IPS-15b (cell line): ENCODE data around the gene NIPBL.
"Not testable (repeated sequence)": the region's sequence is repeated elsewhere in the genome, so short reads cannot be mapped to it uniquely, and the experiment has no call there.

Experiments
- H3K27me3 ChIP-seq: one replicate; pipeline ENCODE4 v1.6.1; 2013; ENCODE audit warnings: low read length; ENCODE audit not compliant: control insufficient read depth, insufficient read depth
- H3K36me3 ChIP-seq: one replicate; pipeline ENCODE4 v1.6.1; 2013; ENCODE audit warnings: low read length; ENCODE audit not compliant: control insufficient read depth, insufficient read depth
- H3K4me1 ChIP-seq: one replicate; pipeline ENCODE4 v1.6.1; 2013; ENCODE audit warnings: mild to moderate bottlenecking, low read length; ENCODE audit not compliant: control insufficient read depth, insufficient read depth
- H3K4me3 ChIP-seq: one replicate; pipeline ENCODE4 v1.5.1; 2013; ENCODE audit warnings: low read depth, low read length
- H3K9ac ChIP-seq: one replicate; pipeline ENCODE4 v1.6.1; 2013; ENCODE audit warnings: low read depth, mild to moderate bottlenecking, low read length
- H3K9me3 ChIP-seq: one replicate; pipeline ENCODE4 v1.6.1; 2013; ENCODE audit warnings: mild to moderate bottlenecking, low read length; ENCODE audit not compliant: control insufficient read depth, insufficient read depth

The NIPBL gene

DNA sequence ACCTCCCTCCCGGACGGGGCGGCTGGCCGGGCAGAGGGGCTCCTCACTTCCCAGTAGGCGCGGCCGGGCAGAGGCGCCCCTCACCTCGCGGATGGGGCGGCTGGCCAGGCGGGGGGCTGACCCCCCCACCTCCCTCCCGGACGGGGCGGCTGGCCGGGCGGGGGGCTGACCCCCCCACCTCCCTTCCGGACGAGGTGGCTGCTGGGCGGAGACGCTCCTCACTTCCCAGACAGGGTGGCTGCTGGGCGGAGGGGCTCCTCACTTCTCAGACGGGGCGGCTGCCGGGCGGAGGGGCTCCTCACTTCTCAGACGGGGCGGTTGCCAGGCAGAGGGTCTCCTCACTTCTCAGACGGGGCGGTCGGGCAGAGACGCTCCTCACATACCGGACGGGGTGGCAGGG lies 136.6 kb downstream of the NIPBL start:
- not testable (repeated sequence) for H3K9ac ChIP-seq, H3K9me3 ChIP-seq, H3K27me3 ChIP-seq, H3K4me1 ChIP-seq, H3K4me3 ChIP-seq, H3K36me3 ChIP-seq

DNA sequence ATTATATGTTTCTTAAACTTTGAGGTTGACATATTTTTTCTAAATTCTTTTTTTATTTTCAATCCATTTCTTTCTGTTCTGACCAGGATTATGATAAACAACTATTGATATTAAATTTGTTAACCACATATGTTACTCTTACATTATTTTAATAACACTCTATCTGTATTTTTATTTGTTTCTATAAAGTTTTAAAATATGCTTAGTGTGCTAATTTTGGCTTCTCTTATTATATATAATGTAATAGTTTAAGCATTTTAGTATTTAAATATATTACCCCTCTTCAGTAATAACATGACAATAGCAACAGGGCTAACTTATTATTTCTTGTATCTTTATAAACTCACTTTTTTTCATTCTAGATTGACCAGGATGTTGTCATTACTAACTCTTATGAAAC lies 137.8 kb downstream of the NIPBL start:
- no peak overlapping the region for H3K9ac ChIP-seq
- no peak overlapping the region for H3K4me3 ChIP-seq
- no peaks in the 10 kb centered on the region for H3K9me3 ChIP-seq
- peaks cover 3% of the 10 kb centered on the region for H3K36me3 ChIP-seq
- no peaks in the 10 kb centered on the region for H3K27me3 ChIP-seq
- no peaks in the 10 kb centered on the region for H3K4me1 ChIP-seq

DNA sequence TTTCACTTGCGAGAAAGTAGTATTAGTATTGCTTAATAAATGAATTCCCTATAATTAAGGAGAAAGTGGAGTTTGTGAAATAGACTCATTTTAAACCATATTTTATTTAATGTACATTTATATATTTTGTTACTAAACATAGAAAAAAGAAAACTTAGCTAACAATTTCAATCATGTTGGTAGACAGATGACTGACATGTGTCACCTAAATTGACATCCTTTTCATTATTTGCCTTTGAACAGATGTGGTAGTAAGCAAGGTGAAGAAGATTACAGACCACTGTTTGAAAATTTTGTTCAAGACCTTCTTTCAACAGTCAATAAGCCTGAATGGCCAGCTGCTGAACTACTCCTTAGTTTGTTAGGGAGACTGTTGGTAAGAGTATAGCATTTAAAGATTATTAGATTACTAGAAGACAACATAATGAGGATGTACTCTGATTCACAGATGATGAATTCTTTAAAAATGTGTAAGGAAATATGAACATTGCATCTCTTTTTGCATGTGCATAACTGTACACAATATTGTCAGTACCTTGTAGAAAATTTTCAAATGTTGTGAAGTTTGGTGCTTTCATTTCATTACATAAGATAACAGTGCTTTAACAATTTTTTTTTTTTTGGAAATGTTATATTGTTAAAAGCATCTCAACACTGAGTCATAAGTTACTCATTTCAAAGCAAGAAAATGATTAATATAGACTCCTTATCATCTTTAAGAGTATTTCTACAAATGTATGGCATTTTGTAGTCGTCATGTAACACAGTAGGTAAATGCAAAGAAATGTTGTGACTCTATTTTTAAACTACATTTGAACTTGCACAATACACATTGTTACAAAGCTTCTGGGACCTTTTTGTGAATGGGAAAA lies 139.5 kb downstream of the NIPBL start:
- Histone ChIP-seq H3K4me3 (no peak overlapping the region), H3K9me3 (no peaks in the 10 kb centered on the region), H3K4me1 (no peaks in the 10 kb centered on the region), H3K36me3 (peaks cover 3% of the 10 kb centered on the region), H3K27me3 (no peaks in the 10 kb centered on the region), H3K9ac (no peak overlapping the region)

DNA sequence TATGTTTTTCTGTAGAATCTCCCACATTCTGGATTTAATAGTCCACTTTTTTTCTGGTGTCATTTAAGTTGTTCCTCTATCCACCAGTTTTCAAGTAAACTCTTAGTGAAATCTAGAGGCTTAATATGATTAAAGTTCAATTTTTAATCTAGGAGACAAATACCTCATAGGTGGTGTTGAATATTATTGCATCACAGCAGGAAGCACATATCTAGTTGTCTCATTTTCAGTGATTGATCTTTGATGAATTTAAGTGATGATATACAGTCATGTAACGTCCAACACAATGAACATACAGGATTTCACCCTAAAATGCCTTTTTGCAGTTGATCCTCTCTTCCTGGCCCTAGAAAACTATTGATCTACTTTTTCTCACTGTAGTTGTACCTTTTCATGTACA lies 152.3 kb downstream of the NIPBL start:
- Histone ChIP-seq H3K27me3 (no peaks in the 10 kb centered on the region), H3K4me1 (no peaks in the 10 kb centered on the region), H3K9ac (no peak overlapping the region), H3K4me3 (no peak overlapping the region), H3K9me3 (no peaks in the 10 kb centered on the region), H3K36me3 (peaks cover 6% of the 10 kb centered on the region)

DNA sequence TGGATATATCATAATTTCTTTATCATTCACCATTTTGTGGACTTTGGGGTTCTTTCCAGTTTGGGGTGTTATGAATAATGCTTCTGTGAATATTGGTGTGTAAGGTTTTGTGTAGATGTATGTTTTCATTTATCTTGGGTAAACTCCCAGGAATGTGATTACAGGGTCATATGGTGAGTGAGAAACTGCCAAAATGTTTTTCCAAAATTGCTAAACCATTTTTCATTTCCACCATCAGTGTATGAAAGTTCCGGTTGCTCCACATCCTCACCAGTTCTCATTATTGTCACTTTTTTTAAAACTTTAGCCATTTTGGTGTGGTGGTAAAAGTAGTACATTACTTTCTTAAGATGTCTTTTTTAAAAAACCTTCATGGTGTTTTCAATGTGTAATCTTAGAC lies 152.9 kb downstream of the NIPBL start:
- Histone ChIP-seq H3K9me3 (no peaks in the 10 kb centered on the region), H3K4me1 (no peaks in the 10 kb centered on the region), H3K27me3 (no peaks in the 10 kb centered on the region), H3K4me3 (no peak overlapping the region), H3K36me3 (peaks cover 6% of the 10 kb centered on the region), H3K9ac (no peak overlapping the region)

DNA sequence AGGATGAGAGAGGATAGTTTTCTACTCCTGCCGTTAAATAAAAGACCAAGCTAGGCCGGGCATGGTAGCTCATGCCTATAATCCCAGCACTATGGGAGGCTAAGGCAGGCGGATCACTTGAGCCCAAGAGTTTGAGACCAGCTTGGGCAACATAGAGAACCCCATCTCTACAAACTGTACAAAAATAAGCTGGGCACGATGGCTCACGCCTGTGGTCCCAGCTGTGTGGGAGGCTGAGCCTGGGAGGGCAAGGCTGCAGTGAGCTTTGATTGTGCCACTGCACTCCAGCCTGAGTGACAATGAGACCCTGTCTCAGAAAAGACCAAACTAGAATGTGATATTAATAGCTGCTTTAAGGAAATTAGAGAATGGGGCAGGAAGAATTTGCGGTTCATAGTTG lies 158.4 kb downstream of the NIPBL start:
- Histone ChIP-seq H3K27me3 (no peaks in the 10 kb centered on the region), H3K36me3 (no peaks in the 10 kb centered on the region), H3K4me3 (no peak overlapping the region), H3K9me3 (no peaks in the 10 kb centered on the region), H3K4me1 (no peaks in the 10 kb centered on the region), H3K9ac (no peak overlapping the region)

DNA sequence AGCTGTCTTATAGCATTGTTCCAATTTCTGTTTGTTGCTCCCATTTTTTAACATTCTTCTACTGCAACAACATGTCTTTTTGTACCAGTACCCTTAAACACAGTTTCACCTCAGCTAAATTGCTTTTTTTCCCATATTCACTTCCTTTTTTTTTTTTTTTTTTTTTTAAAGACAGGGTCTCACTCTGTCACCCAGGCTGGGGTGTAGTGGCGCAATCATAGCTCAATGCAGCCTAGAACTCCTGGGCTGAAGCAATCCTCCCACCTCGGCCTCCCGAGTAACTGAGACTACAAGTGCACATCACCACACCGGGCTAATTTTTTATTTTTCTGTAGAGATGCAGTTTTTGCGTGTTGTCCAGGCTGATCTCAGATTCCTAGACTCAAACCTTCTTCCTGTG lies 161.3 kb downstream of the NIPBL start:
- H3K9me3 ChIP-seq: no peaks in the 10 kb centered on the region
- H3K4me1 ChIP-seq: no peaks in the 10 kb centered on the region
- no peak overlapping the region for H3K4me3 ChIP-seq
- H3K9ac ChIP-seq: no peak overlapping the region
- no peaks in the 10 kb centered on the region for H3K36me3 ChIP-seq
- no peaks in the 10 kb centered on the region for H3K27me3 ChIP-seq

DNA sequence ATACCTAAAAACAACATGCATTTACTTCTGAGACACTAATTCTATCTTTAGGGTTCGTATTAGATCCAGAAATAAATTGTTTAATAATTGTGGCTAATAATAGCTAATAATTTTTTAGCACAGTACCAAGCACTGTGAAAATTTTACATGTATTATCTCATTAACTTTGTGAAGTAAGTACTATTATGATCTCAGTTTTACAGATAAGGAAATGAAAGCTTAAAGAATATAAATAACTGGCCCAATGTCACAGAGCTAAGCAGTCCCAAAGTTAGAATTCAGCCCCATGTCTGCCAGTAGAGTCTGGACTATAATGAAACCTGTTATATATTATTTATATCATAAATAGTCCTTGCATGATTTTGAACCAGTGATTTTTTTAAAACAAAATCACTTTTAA lies 163.3 kb downstream of the NIPBL start:
- Histone ChIP-seq H3K27me3 (no peaks in the 10 kb centered on the region), H3K4me1 (no peaks in the 10 kb centered on the region), H3K9ac (no peak overlapping the region), H3K9me3 (no peaks in the 10 kb centered on the region), H3K4me3 (no peak overlapping the region), H3K36me3 (no peaks in the 10 kb centered on the region)

DNA sequence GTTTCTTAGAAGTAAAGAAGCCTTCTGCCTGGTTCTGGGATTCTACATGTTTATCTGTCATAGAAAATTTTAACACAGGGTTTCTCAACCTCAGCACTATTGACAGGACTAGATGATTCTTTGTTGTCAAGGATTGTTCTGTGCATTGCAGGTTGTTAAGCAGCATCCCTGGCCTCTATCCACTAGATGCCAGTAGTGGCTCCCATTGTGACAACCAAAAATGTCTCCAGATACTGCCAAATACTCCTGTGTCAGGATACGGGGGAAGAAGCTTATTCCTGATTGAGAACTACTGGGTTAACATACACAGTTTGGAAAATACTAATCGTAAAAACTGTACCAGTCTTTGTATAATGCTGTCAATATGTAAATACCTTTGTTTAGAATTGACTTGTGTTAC lies 167.1 kb downstream of the NIPBL start:
- Histone ChIP-seq H3K27me3 (no peaks in the 10 kb centered on the region), H3K9me3 (no peaks in the 10 kb centered on the region), H3K4me1 (no peaks in the 10 kb centered on the region), H3K36me3 (no peaks in the 10 kb centered on the region), H3K9ac (no peak overlapping the region), H3K4me3 (no peak overlapping the region)

DNA sequence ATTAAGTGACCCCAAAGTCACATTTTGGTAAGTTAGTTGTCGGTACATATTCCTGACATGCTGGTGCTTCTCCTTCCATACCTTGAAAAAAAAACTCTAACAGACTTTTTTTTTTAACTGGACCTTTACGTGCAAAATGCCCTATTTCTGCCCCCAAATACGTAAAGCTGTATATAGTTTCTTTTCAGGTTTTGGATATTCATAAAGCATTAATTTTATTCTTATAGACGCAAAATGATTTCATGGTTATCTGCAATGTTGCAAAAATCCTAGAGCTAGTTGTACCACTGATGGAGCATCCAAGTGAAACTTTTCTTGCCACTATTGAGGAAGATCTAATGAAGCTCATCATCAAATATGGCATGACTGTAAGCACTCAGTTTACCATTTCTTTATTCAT lies 167.6 kb downstream of the NIPBL start:
- H3K4me1 ChIP-seq: no peaks in the 10 kb centered on the region
- no peak overlapping the region for H3K4me3 ChIP-seq
- H3K27me3 ChIP-seq: no peaks in the 10 kb centered on the region
- H3K9me3 ChIP-seq: no peaks in the 10 kb centered on the region
- H3K9ac ChIP-seq: no peak overlapping the region
- H3K36me3 ChIP-seq: no peaks in the 10 kb centered on the region

DNA sequence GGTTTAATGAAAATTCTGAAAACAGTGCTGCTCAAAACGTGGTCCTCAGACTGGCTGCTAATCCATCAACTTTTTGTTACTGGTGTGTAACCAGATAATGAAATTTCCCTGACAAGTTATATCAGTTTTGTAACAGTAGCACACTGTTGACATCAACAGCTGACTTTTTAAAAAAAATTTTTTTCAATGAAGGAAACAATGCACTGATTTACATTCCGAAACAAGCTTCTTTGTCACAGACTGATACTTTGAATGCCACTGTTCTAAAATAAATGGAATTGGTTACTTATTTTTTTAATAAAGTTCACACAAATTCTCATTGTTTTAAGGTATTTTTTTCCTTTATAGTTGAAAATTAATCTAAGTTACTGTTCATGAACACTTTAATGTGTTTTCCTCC lies 169.1 kb downstream of the NIPBL start:
- no peak overlapping the region for H3K9ac ChIP-seq
- H3K36me3 ChIP-seq: no peaks in the 10 kb centered on the region
- H3K27me3 ChIP-seq: no peaks in the 10 kb centered on the region
- no peaks in the 10 kb centered on the region for H3K4me1 ChIP-seq
- H3K4me3 ChIP-seq: no peak overlapping the region
- H3K9me3 ChIP-seq: no peaks in the 10 kb centered on the region

DNA sequence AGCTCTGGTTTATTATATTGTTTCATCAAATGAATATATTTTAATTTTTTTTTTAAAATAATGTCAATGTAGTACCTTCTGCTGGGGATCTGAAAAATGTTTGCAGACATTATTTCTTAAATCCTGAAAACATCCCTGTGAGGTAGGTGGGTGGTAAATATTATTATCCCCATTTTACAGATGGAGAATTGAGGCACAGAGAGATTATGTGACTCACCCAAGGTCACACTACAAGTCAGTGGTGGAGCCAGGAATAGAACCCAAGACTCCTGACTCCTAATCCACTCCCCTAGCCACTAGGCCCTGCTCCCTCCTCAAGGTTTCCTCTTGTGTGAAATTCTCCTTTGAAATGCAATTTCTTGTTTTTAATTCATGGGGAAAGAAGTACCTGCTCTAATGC lies 171.4 kb downstream of the NIPBL start:
- Histone ChIP-seq H3K9ac (no peak overlapping the region), H3K4me3 (no peak overlapping the region), H3K27me3 (no peaks in the 10 kb centered on the region), H3K36me3 (no peaks in the 10 kb centered on the region), H3K4me1 (no peaks in the 10 kb centered on the region), H3K9me3 (no peaks in the 10 kb centered on the region)
